Activated CD4-positive, alpha-beta memory T cell treated with anti-CD3 and anti-CD28 coated beads, Interleukin-2, amount 10 ng/mL, durations not matched to agents 7 days and 5 days (primary cell): ENCODE data around the gene DPEP1. TPM values are rescaled to one million over a fixed set of nuclear protein-coding genes. Genes with fewer than 3 reads are reported as not detected.
"Not testable (repeated sequence)": the region's sequence is repeated elsewhere in the genome, so short reads cannot be mapped to it uniquely, and the experiment has no call there.

Experiments used
- CTCF ChIA-PET: fragments of 350-600 bp; sonication (Branson Sonifier 250); formaldehyde crosslinking; loops from one replicate; lab custom pipeline; 2021; ENCODE audit warnings: antibody characterized with exemption, inconsistent platforms; lab: Charles Lee
- POLR2A ChIA-PET: fragments of 350-600 bp; sonication (Branson Sonifier 250); formaldehyde crosslinking; loops from one replicate; lab custom pipeline; 2021; ENCODE audit warnings: antibody characterized with exemption; lab: Charles Lee
- DNase-seq: peaks from one replicate; pipeline ENCODE4 v3.0.0-alpha.2; 2020
- H3K27ac Mint-ChIP-seq: one replicate; pipeline ENCODE4 v1.8.0; 2021; ENCODE audit warnings: mild to moderate bottlenecking, mixed read lengths
- H3K27me3 Mint-ChIP-seq: one replicate; pipeline ENCODE4 v1.8.0; 2021; ENCODE audit warnings: mixed read lengths
- H3K36me3 Mint-ChIP-seq: one replicate; pipeline ENCODE4 v1.8.0; 2021; ENCODE audit warnings: low read depth, mixed read lengths
- H3K4me1 Mint-ChIP-seq: one replicate; pipeline ENCODE4 v1.8.0; 2021; ENCODE audit warnings: mixed read lengths
- H3K4me3 Mint-ChIP-seq: one replicate; pipeline ENCODE4 v1.8.0; 2021; ENCODE audit warnings: mild to moderate bottlenecking, mixed read lengths
- H3K9me3 Mint-ChIP-seq: one replicate; pipeline ENCODE4 v1.8.0; 2021; ENCODE audit warnings: mixed read lengths
- total RNA-seq, 2 experiments: library from RNA; stranded (reverse); gene quantifications; one replicate each; pipeline ENCODE4 v1.2.3, GENCODE V29; 2021

DPEP1 gene
- total RNA-seq, 2 experiments from 2014 or later: not detected

DNA sequence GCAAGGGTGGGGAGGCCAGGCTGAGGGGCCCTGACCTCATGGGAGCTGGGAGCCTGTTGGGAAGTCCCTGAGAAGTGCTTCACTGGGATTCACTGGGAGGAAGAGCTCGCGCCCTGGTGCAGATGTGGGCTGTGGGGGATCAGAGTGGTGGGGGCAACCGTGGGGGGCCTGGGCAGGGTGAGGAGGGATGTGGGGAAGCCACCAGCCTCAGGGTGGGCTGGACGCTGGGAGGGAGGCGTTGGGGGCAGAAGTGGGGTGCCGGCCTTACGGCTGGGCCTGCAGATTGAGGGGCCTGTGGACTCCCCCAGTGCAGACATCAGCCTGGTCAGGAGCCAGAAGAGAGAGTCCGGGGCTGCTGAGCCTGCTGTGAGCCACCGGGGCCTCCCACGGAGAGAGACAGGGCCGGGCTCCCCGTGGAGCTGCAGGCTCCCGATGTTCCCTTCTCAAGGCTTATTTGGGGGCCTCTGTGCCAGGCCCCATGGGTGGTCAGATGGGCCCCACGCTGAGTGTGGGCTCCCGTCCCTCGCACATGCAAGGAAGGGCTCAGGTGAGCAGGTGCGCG lies 7.8 kb downstream of the DPEP1 start:
- CTCF ChIA-PET: no interaction called here

DNA sequence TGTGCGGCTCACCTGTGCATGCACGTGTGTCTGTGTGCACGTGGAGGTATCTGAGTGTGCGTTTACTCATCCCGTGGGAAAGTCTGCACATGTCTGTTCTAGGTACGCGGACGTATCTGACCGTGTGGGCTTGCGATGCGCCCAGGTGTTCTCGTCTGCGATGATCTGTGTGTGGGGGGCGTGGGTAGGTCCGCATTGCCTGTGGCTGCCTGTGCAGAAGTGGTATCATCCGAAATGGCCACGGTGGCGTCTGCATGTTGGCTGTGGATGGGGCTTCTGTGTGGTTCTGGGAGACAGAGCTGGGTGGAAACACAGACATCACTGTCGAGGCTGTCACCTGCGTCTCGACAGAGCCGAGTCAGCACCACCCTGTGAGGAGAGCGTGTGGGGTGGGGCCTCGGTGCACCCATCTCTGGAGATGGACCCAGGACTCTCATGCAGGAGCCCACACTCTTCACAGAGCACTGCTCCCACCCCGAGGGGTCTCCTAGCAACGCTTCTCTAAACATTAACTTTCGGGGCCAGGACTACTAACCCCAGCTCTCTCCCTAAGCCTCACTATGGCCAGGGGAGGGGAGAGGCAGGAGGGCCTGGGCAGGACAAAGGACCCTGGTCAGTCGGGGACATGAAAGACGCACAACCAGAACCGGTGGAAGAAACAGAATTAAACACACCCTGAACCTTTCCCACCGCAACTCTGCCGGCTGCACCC lies 8.4 kb downstream of the DPEP1 start:
- peaks cover 4% of the 10 kb centered on the region for H3K4me1 Mint-ChIP-seq
- DNase-seq: no peak
- H3K27ac Mint-ChIP-seq: no peak overlapping the region
- peaks cover 14% of the 10 kb centered on the region for H3K27me3 Mint-ChIP-seq
- no peak overlapping the region for H3K4me3 Mint-ChIP-seq
- H3K36me3 Mint-ChIP-seq: no peaks in the 10 kb centered on the region
- POLR2A ChIA-PET: no interaction called here
- H3K9me3 Mint-ChIP-seq: peaks cover 2% of the 10 kb centered on the region
- CTCF ChIA-PET: no interaction called here

More for the DNA sequence above, 7.8 kb downstream of the DPEP1 start:
- peaks cover 3% of the 10 kb centered on the region for H3K36me3 Mint-ChIP-seq
- H3K4me3 Mint-ChIP-seq: no peak overlapping the region
- no peak for DNase-seq
- H3K4me1 Mint-ChIP-seq: peaks cover 9% of the 10 kb centered on the region
- peaks cover 14% of the 10 kb centered on the region for H3K27me3 Mint-ChIP-seq
- no peak overlapping the region for H3K27ac Mint-ChIP-seq
- peaks cover 8% of the 10 kb centered on the region for H3K9me3 Mint-ChIP-seq
- POLR2A ChIA-PET: no interaction called here

DNA sequence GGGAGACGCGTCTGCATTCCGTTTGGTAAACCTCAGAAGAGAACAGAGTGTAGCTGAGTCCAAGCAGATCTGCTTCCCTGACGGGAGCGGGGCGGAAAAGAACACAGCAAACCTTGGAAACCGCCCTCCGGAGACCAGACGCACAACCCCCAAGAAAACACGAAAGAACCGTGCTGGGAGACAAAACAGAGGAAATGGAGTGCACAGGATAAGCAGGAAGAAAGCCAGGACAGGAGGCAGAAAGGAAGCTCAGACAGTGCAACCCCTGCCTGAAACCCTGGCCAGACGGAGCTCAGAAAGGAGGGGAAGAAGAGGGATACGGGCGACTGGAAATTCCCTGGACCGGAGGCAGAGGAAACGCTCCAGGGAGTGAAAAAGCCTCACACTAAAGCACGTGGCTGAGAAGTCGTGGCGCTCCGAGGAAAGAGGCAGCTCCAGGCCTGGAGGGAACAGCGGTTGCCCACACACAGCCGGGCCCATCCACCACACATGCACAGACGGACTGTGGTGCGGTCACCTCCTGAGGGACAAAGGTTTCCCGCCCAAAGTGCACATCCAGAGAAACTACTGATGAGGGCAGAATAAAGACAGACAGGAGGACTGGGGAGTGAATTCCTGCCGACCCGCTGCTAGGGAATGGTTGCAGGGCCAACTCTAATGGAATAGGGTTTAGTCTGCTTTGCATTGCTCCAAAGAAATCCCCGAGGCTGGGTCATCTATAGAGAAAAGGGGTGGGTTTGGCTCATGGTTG lies 10.2 kb downstream of the DPEP1 start:
- Mint-ChIP-seq H3K9me3 (no peaks in the 10 kb centered on the region), H3K4me3 (no peak overlapping the region), H3K4me1 (no peaks in the 10 kb centered on the region), H3K36me3 (no peaks in the 10 kb centered on the region), H3K27ac (no peak overlapping the region), H3K27me3 (peaks cover 14% of the 10 kb centered on the region)
- no peak for DNase-seq
- ChIA-PET CTCF (no interaction called here), POLR2A (no interaction called here)

DNA sequence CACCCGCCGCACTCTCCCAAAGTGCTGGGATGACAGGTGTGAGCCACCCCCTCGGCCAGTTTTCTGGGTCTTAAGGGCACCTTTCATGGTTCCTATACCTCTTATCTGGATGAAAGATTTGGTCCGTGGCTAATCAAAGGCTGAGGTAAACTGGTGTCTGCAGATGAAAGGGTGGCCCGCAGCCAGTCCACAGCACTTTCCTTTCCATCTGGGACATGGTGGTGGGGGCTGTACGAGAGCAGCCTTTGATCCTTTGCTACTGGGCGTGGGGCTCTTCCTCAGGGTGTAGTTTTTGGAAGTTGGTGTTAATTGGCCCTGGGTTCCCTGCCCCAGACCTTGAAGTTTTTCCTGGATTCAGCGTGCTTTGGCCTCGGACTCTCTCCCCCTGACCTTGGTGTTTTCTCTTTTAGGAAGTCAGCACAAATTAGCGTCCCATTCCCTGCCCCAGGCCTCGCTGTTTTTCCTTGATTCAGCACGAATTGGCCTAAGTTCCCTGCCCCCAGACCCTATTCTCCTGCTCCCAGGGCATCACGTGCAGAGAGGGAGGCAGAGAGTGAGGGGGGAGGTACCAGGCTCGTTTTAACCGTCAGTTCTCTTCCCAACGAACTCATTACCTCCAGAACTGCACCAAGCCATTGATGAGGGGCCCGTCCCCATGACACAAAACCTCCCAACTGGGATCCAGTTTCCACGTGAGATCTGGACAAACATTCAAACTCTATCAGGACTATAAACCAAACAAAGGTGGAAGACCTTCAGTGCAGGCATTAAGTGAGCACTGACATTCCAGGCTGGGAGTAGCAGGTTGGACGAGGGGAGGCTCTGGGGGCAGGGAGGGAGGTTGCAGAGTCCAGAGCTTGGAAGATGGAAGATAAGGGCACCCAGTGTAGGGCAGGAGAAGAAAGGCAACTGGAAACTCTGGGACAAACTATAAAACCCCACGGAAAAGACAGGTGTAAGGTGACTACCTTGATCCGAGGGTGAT lies 11.6 kb downstream of the DPEP1 start:
- Mint-ChIP-seq H3K27ac (no peak overlapping the region), H3K4me3 (no peak overlapping the region), H3K9me3 (no peaks in the 10 kb centered on the region), H3K4me1 (no peaks in the 10 kb centered on the region), H3K27me3 (peaks cover 14% of the 10 kb centered on the region), H3K36me3 (no peaks in the 10 kb centered on the region)
- ChIA-PET POLR2A (no interaction called here), CTCF (no interaction called here)
- no peak for DNase-seq

DNA sequence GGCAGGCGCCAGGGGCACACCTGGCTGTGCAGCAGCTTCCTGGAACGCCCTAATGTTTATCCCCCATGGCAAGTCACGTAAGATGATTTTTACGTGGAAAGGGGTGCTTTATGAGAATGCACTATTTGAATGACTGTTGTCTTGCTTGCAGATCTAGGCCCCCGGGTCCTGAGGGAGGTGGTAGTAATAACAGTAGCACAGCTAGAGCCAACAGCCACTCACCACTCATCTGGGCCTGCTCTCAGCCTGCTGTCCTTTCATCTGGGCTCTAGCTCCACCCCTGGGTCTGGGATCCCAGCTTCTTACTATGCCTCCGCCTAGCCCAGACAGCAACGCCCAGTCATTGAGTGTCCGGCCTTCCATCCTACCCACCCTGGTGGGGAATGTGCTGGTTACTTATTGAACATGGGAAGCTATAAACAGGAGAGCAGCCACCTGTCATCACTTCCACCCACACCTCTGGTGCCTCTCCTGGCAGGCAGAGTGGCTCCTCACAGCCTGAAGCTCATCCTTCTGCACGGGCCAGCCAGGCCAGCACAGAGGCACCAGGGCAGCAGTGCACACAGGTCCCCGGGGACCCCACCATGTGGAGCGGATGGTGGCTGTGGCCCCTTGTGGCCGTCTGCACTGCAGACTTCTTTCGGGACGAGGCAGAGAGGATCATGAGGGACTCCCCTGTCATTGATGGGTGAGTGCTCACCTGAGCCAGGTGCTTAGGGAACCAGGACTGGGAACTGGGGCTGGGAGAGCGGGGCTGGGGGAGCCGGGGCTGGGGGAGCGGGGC lies 16.6 kb downstream of the DPEP1 start:
- CTCF ChIA-PET: no interaction called here

DNA sequence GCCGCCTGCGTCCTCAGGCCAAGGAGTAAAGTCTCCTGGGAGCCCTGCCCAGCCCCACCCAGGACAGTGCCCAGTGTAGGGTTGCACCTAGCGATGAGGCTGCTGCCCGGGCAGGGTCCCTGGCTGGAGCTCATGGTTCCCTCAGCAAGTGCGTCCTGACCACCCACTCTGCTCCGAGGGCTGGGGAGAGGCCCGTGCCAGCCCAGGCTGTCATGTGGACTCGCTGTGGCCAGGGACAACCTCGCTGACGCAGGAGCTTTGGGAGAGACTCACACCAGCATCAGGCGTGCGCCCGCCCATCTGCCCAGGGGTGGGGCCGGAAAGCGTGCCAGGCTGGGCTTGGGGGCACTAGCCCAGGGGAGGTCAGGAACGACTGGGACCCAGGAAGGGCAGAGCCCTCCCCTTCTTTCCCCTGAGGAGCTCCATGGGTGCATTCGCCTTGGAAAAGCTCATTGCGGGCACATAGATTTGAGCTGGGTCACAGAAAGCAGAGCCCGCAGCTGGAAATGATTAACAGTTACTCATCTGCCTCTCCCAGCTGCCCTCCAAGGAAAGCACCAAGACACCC lies 19.7 kb downstream of the DPEP1 start:
- ChIA-PET CTCF (no interaction called here), POLR2A (no interaction called here)
- DNase-seq: no peak
- no peaks in the 10 kb centered on the region for H3K36me3 Mint-ChIP-seq
- no peaks in the 10 kb centered on the region for H3K9me3 Mint-ChIP-seq
- no peaks in the 10 kb centered on the region for H3K27me3 Mint-ChIP-seq
- H3K27ac Mint-ChIP-seq: no peak overlapping the region
- H3K4me1 Mint-ChIP-seq: no peaks in the 10 kb centered on the region
- no peak overlapping the region for H3K4me3 Mint-ChIP-seq

More for the DNA sequence above, 16.6 kb downstream of the DPEP1 start:
- Mint-ChIP-seq H3K4me1 (no peaks in the 10 kb centered on the region), H3K27ac (no peak overlapping the region), H3K27me3 (no peaks in the 10 kb centered on the region), H3K9me3 (no peaks in the 10 kb centered on the region), H3K4me3 (no peak overlapping the region), H3K36me3 (no peaks in the 10 kb centered on the region)
- DNase-seq: no peak
- POLR2A ChIA-PET: interaction anchor here (0.6 kb wide), 1 partner anchor 1979 kb away, joined by 3 read pairs; no protein-coding TSS in a partner anchor

DNA sequence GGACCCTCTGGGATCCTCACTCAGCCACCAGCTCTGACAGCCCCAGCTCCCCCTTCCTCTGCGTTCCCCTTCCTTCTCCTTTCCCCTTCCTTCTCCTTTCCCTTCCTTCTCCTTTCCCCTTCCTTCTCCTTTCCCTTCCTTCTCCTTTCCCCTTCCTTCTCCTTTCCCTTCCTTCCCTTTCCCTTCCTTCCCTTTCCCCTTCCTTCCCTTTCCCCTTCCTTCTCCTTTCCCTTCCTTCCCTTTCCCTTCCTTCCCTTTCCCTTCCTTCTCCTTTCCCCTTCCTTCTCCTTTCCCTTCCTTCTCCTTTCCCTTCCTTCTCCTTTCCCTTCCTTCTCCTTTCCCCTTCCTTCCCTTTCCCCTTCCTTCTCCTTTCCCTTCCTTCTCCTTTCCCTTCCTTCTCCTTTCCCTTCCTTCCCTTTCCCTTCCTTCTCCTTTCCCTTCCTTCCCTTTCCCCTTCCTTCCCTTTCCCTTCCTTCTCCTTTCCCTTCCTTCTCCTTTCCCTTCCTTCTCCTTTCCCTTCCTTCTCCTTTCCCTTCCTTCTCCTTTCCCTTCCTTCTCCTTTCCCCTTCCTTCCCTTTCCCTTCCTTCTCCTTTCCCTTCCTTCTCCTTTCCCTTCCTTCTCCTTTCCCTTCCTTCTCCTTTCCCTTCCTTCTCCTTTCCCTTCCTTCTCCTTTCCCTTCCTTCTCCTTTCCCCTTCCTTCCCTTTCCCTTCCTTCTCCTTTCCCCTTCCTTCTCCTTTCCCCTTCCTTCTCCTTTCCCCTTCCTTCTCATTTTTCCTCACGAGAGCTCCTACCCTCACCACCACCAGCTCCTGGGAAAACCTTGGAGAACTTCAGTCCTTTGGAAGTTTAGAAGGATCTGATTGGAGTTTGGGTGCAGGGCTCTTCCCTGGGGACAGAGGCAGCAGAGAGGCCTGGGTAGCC lies 21.3 kb downstream of the DPEP1 start:
- CTCF ChIA-PET: interaction anchor here (0.5 kb wide), 1 partner anchor 121 kb away, joined by 3 read pairs; no protein-coding TSS in a partner anchor

DNA sequence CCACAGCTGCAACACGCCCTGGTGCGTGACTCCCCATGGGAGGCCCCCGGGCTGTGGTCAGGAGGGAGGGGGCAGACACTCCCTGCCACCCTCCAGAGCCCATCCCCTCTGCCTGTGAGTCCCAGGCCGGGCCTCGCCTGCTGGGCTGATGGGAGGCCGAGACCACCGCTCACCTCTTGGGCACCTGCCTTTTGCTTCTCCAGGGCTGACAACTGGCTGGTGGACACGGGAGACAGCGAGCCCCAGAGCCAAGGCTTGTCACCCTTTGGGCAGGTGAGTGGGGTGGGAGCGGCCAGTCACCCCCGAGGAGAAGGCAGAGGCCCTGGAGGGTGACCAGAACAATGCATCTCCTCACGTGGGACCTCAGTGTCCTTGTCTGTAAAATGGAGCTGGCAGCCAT lies 23.2 kb downstream of the DPEP1 start:
- CTCF ChIA-PET: no interaction called here
- Mint-ChIP-seq H3K36me3 (no peaks in the 10 kb centered on the region), H3K27ac (no peak overlapping the region), H3K9me3 (no peaks in the 10 kb centered on the region), H3K4me3 (no peak overlapping the region), H3K27me3 (no peaks in the 10 kb centered on the region), H3K4me1 (peaks cover 7% of the 10 kb centered on the region)
- DNase-seq: no peak
- POLR2A ChIA-PET: no interaction called here

More for the DNA sequence above, 21.3 kb downstream of the DPEP1 start:
- not testable (repeated sequence) for DNase-seq, H3K27ac Mint-ChIP-seq, H3K36me3 Mint-ChIP-seq, H3K9me3 Mint-ChIP-seq, H3K4me3 Mint-ChIP-seq, H3K27me3 Mint-ChIP-seq, H3K4me1 Mint-ChIP-seq
- POLR2A ChIA-PET: interaction anchor here (0.7 kb wide), 1 partner anchor 15 kb away, joined by 3 read pairs; no protein-coding TSS in a partner anchor

DNA sequence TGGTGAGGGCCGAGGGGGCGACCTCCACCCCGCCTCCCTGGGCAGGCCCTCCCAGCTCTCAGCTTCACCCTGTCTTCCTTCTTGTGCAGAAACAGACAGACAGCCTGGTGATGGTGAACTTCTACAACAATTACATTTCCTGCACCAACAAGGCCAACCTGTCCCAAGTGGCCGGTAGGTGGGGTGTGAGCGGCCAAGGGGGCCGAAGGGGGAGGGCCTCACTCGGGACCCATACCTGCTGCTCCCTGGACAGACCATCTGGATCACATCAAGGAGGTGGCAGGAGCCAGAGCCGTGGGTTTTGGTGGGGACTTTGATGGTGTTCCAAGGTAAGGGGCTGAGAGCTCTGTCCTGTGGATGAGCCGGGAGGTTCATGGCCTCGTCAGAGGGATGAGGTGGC lies 23.9 kb downstream of the DPEP1 start:
- DNase-seq: no peak
- Mint-ChIP-seq H3K4me3 (no peak overlapping the region), H3K27me3 (no peaks in the 10 kb centered on the region), H3K27ac (no peak overlapping the region), H3K4me1 (peaks cover 7% of the 10 kb centered on the region), H3K36me3 (no peaks in the 10 kb centered on the region), H3K9me3 (no peaks in the 10 kb centered on the region)
- CTCF ChIA-PET: no interaction called here
- POLR2A ChIA-PET: no interaction called here

DNA sequence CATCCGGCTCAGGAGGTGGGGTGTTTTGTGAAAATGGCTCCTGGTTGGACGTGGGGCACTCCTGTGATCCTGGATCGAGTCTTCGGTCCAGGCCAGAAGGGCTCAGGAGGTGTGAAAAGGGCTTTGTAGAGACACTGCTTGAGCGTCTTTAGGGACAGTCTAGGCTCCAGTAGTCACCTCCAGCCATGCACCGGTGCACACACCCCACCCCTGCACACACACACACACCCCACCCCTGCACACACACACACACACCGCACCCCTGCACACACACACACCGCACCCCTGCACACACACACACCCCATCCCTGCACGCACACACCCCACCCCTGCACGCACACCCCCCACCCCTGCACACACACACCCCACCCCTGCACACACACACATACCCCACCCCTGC lies 25.0 kb downstream of the DPEP1 start:
- Mint-ChIP-seq H3K4me3 (no peak overlapping the region), H3K4me1 (peaks cover 7% of the 10 kb centered on the region), H3K27me3 (no peaks in the 10 kb centered on the region), H3K27ac (no peak overlapping the region), H3K9me3 (no peaks in the 10 kb centered on the region), H3K36me3 (no peaks in the 10 kb centered on the region)
- CTCF ChIA-PET: no interaction called here
- POLR2A ChIA-PET: no interaction called here
- no peak for DNase-seq

DNA sequence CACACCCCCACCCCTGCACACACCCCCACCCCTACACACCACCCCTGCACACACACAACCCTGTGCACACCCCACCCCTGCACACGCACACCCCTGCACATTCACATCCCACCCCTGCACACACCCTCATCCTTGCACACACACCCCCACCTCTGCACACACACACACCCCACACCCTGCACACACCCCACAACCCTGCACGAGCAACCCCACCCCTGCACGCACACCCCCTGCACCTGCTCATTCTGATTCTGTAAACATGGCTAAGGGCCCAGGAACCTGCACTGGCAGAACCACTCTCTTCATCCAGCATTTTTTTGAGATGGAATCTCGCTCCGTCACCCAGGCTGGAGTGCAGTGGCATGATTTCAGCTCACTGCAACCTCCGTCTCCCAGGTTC lies 25.9 kb downstream of the DPEP1 start:
- peaks cover 7% of the 10 kb centered on the region for H3K4me1 Mint-ChIP-seq
- H3K36me3 Mint-ChIP-seq: no peaks in the 10 kb centered on the region
- no peak overlapping the region for H3K27ac Mint-ChIP-seq
- CTCF ChIA-PET: no interaction called here
- POLR2A ChIA-PET: no interaction called here
- DNase-seq: no peak
- no peaks in the 10 kb centered on the region for H3K9me3 Mint-ChIP-seq
- no peak overlapping the region for H3K4me3 Mint-ChIP-seq
- no peaks in the 10 kb centered on the region for H3K27me3 Mint-ChIP-seq
